ENCODE measurements around the gene SCAP.

DNA sequence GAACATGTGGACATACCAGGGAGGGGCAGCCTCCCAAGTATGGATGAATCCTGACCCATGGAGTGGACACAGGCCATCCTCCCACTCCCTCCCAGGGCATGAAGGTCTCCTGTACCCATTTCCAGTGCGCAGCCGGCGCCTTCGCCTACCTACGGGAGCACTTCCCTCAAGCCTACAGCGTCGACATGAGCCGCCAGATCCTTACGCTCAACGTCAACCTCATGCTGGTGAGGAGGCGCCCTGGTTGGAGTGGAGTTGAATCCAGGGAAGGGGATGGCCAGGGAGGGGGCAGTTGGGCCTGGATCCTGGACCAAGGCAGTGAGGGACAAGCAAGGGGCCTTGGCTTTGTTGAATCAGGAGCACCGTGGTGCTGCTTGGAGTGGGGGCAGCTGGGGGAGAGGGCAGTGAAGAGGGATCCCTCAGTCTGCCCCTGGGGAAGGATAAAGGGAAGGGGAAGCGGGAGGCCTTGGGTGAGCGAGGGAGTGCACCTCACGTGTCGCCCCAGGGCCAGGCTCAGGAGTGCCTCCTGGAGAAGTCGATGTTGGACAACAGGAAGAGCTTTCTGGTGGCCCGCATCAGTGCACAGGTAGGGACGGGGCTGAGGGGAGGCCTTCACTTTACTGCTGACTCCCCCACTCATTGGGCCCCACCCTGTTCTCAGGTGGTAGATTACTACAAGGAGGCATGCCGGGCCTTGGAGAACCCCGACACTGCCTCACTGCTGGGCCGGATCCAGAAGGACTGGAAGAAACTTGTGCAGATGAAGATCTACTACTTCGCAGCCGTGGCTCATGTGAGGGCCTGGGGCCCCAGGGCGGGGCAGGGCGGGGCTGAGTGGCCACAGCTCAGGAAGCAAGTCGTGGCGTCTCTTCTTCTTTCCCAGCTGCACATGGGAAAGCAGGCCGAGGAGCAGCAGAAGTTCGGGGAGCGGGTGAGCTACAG is 69.7 kb downstream of the SCAP start:
- TF ChIP-seq, protein P1, sequence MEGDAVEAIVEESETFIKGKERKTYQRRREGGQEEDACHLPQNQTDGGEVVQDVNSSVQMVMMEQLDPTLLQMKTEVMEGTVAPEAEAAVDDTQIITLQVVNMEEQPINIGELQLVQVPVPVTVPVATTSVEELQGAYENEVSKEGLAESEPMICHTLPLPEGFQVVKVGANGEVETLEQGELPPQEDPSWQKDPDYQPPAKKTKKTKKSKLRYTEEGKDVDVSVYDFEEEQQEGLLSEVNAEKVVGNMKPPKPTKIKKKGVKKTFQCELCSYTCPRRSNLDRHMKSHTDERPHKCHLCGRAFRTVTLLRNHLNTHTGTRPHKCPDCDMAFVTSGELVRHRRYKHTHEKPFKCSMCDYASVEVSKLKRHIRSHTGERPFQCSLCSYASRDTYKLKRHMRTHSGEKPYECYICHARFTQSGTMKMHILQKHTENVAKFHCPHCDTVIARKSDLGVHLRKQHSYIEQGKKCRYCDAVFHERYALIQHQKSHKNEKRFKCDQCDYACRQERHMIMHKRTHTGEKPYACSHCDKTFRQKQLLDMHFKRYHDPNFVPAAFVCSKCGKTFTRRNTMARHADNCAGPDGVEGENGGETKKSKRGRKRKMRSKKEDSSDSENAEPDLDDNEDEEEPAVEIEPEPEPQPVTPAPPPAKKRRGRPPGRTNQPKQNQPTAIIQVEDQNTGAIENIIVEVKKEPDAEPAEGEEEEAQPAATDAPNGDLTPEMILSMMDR (IDR thresholded peaks at IDR 0.05; ENCODE audit: insufficient read depth, low read length, poor library complexity, severe bottlenecking): no peak
- TF ChIP-seq EZH2phosphoT487 (conservative IDR thresholded peaks at IDR 0.05; ENCODE audit: low read length): no peak
